CD8-positive, alpha-beta memory T cell (primary cell): ENCODE measurements around the gene KCNQ2. TPM values are rescaled to one million over a fixed set of nuclear protein-coding genes. Genes with fewer than 3 reads are reported as not detected.

Experiments
- CTCF ChIA-PET: fragments of 350-600 bp; sonication (Branson Sonifier 250); formaldehyde crosslinking; loops from one replicate; lab custom pipeline; 2021; ENCODE audit warnings: antibody characterized with exemption; lab: Charles Lee
- POLR2A ChIA-PET: fragments of 350-600 bp; sonication (Branson Sonifier 250); formaldehyde crosslinking; loops from one replicate; lab custom pipeline; 2021; ENCODE audit warnings: antibody characterized with exemption; lab: Charles Lee
- DNase-seq, 5 donors: peaks; one replicate each; pipeline versions ENCODE4 v3.0.0 to v3.0.0-alpha.2; 2020 to 2022; ENCODE audit warnings: mixed read lengths in 1 of 5
- H3K27ac ChIP-seq: one replicate; pipeline ENCODE4 v1.7.0; 2013; ENCODE audit warnings: low read depth, mild to moderate bottlenecking, low read length, moderate library complexity
- H3K27me3 ChIP-seq: 2 replicates; pipeline ENCODE4 v1.7.0; 2013; ENCODE audit warnings: low read length, mild to moderate bottlenecking; ENCODE audit not compliant: insufficient read depth, poor library complexity, severe bottlenecking
- H3K36me3 ChIP-seq: 2 replicates; pipeline ENCODE4 v1.7.0; 2013; ENCODE audit warnings: mild to moderate bottlenecking, low read length, moderate library complexity; ENCODE audit not compliant: insufficient read depth
- H3K4me1 ChIP-seq: 2 replicates; pipeline ENCODE4 v1.7.0; 2013; ENCODE audit warnings: mild to moderate bottlenecking, low read length, moderate library complexity; ENCODE audit not compliant: insufficient read depth
- H3K4me3 ChIP-seq: 2 replicates; pipeline ENCODE4 v1.7.0; 2013; ENCODE audit warnings: mild to moderate bottlenecking, low read length
- H3K9me3 ChIP-seq: 2 replicates; pipeline ENCODE4 v1.7.0; 2013; ENCODE audit warnings: mild to moderate bottlenecking, low read length
- H3K27ac Mint-ChIP-seq, 8 donors: one replicate each; pipeline ENCODE4 v1.8.0; 2020 to 2021; ENCODE audit warnings: mixed read lengths in 8 of 8, mild to moderate bottlenecking in 6 of 8, inconsistent platforms in 3 of 8, moderate library complexity in 3 of 8
- H3K27me3 Mint-ChIP-seq, 2 donors: one replicate each; pipeline ENCODE4 v1.8.0; 2020 to 2021; ENCODE audit warnings: mixed read lengths in 2 of 2, mild to moderate bottlenecking in 1 of 2, moderate library complexity in 1 of 2
- H3K36me3 Mint-ChIP-seq, 3 donors: one replicate each; pipeline ENCODE4 v1.8.0; 2020 to 2021; ENCODE audit warnings: mixed read lengths in 3 of 3, inconsistent platforms in 1 of 3, mild to moderate bottlenecking in 1 of 3
- H3K4me1 Mint-ChIP-seq, 3 donors: one replicate each; pipeline ENCODE4 v1.8.0; 2020 to 2021; ENCODE audit warnings: mixed read lengths in 3 of 3, inconsistent platforms in 1 of 3, mild to moderate bottlenecking in 1 of 3
- H3K4me3 Mint-ChIP-seq, 7 donors: one replicate each; pipeline ENCODE4 v1.8.0; 2020 to 2021; ENCODE audit warnings: mixed read lengths in 7 of 7, mild to moderate bottlenecking in 6 of 7, moderate library complexity in 4 of 7, inconsistent platforms in 2 of 7
- H3K9me3 Mint-ChIP-seq, 5 donors: one replicate each; pipeline ENCODE4 v1.8.0; 2020 to 2022; ENCODE audit warnings: mixed read lengths in 5 of 5, mild to moderate bottlenecking in 3 of 5, moderate library complexity in 2 of 5, inconsistent platforms in 1 of 5
- polyA plus RNA-seq: library from polyadenylated mRNA; unstranded; fragments of 300-500 nt; fragmentation: Illumina TruSeq; gene quantifications from one replicate; pipeline ENCODE4 v1.2.3, GENCODE V29; 2021
- total RNA-seq, 2 experiments: library from RNA; stranded (reverse); gene quantifications; one replicate each; pipeline ENCODE4 v1.2.3, GENCODE V29; 2021

KCNQ2 gene
- total and polyA plus RNA-seq, 3 experiments from 2014 or later = not detected

GRCh38 chr20:63428906-63429575 is 43.4 kb downstream of the KCNQ2 start:
- no peaks in the 10 kb centered on the region for H3K36me3 ChIP-seq
- H3K9me3 ChIP-seq = no peaks in the 10 kb centered on the region
- H3K4me3 Mint-ChIP-seq = no peak overlapping the region
- H3K27ac Mint-ChIP-seq = no peak overlapping the region
- POLR2A ChIA-PET = no interaction called here
- no peaks in the 10 kb centered on the region for H3K27me3 Mint-ChIP-seq
- no peak for DNase-seq
- H3K36me3 Mint-ChIP-seq = no peaks in the 10 kb centered on the region
- H3K9me3 Mint-ChIP-seq = no peaks in the 10 kb centered on the region
- no peak overlapping the region for H3K4me3 ChIP-seq
- no peaks in the 10 kb centered on the region for H3K27me3 ChIP-seq
- CTCF ChIA-PET = no interaction called here
- no peak overlapping the region for H3K27ac ChIP-seq
- H3K4me1 Mint-ChIP-seq = peaks cover 0 to 3% (median 1%) of the 10 kb centered on the region in 3 donors
- H3K4me1 ChIP-seq = peaks cover under 1% of the 10 kb centered on the region

- Mint-ChIP-seq H3K27me3 (no peaks in the 10 kb centered on the region), H3K4me3 (peak overlapping the region in 1 of 7 donors; percentile 32), H3K9me3 (no peaks in the 10 kb centered on the region), H3K27ac (no peak overlapping the region), H3K4me1 (peaks cover 0 to 1% (median 0%) of the 10 kb centered on the region in 3 donors), H3K36me3 (no peaks in the 10 kb centered on the region)
- no peaks in the 10 kb centered on the region for H3K27me3 ChIP-seq
- ChIA-PET POLR2A (no interaction called here), CTCF (no interaction called here)
- DNase-seq = no peak
- H3K27ac ChIP-seq = no peak overlapping the region
- no peaks in the 10 kb centered on the region for H3K36me3 ChIP-seq
- no peaks in the 10 kb centered on the region for H3K9me3 ChIP-seq
- H3K4me1 ChIP-seq = no peaks in the 10 kb centered on the region
- no peak overlapping the region for H3K4me3 ChIP-seq
Observed at GRCh38 chr20:63427724-63428330, 44.6 kb downstream of the KCNQ2 start.

GRCh38 chr20:63427206-63427605 is 45.2 kb downstream of the KCNQ2 start:
- Histone ChIP-seq H3K36me3 (no peaks in the 10 kb centered on the region), H3K4me1 (no peaks in the 10 kb centered on the region), H3K27ac (no peak overlapping the region), H3K27me3 (no peaks in the 10 kb centered on the region), H3K9me3 (no peaks in the 10 kb centered on the region), H3K4me3 (no peak overlapping the region)
- CTCF ChIA-PET = no interaction called here
- POLR2A ChIA-PET = no interaction called here
- Mint-ChIP-seq H3K4me3 (no peak overlapping the region), H3K4me1 (peaks cover 0 to 1% (median 0%) of the 10 kb centered on the region in 3 donors), H3K27me3 (no peaks in the 10 kb centered on the region), H3K9me3 (no peaks in the 10 kb centered on the region), H3K36me3 (no peaks in the 10 kb centered on the region), H3K27ac (no peak overlapping the region)
- no peak for DNase-seq

GRCh38 chr20:63425846-63426485 is 46.5 kb downstream of the KCNQ2 start:
- H3K36me3 ChIP-seq = no peaks in the 10 kb centered on the region
- Mint-ChIP-seq H3K4me3 (no peak overlapping the region), H3K36me3 (no peaks in the 10 kb centered on the region), H3K9me3 (no peaks in the 10 kb centered on the region), H3K4me1 (no peaks in the 10 kb centered on the region), H3K27ac (no peak overlapping the region), H3K27me3 (no peaks in the 10 kb centered on the region)
- ChIA-PET POLR2A (no interaction called here), CTCF (no interaction called here)
- H3K27ac ChIP-seq = no peak overlapping the region
- no peaks in the 10 kb centered on the region for H3K27me3 ChIP-seq
- no peak overlapping the region for H3K4me3 ChIP-seq
- H3K4me1 ChIP-seq = no peaks in the 10 kb centered on the region
- DNase-seq = no peak
- H3K9me3 ChIP-seq = no peaks in the 10 kb centered on the region

GRCh38 chr20:63424613-63425012 is 47.8 kb downstream of the KCNQ2 start:
- POLR2A ChIA-PET = no interaction called here
- H3K27me3 Mint-ChIP-seq = peaks cover 0 to under 1% of the 10 kb centered on the region in 2 donors

GRCh38 chr20:63423751-63424150 is 48.7 kb downstream of the KCNQ2 start:
- H3K27ac ChIP-seq = no peak overlapping the region
- no peaks in the 10 kb centered on the region for H3K9me3 Mint-ChIP-seq
- no peaks in the 10 kb centered on the region for H3K4me1 ChIP-seq
- H3K36me3 ChIP-seq = no peaks in the 10 kb centered on the region
- H3K27ac Mint-ChIP-seq = no peak overlapping the region
- DNase-seq = no peak
- no peak overlapping the region for H3K4me3 Mint-ChIP-seq
- H3K9me3 ChIP-seq = no peaks in the 10 kb centered on the region
- POLR2A ChIA-PET = no interaction called here
- no peak overlapping the region for H3K4me3 ChIP-seq
- H3K27me3 Mint-ChIP-seq = peaks cover 0 to 4% of the 10 kb centered on the region in 2 donors
- no peaks in the 10 kb centered on the region for H3K36me3 Mint-ChIP-seq
- H3K4me1 Mint-ChIP-seq = no peaks in the 10 kb centered on the region
- CTCF ChIA-PET = no interaction called here
- no peaks in the 10 kb centered on the region for H3K27me3 ChIP-seq

More at GRCh38 chr20:63424613-63425012, 47.8 kb downstream of the KCNQ2 start:
- Histone ChIP-seq H3K4me1 (no peaks in the 10 kb centered on the region), H3K4me3 (no peak overlapping the region), H3K9me3 (no peaks in the 10 kb centered on the region), H3K27ac (no peak overlapping the region), H3K27me3 (no peaks in the 10 kb centered on the region), H3K36me3 (no peaks in the 10 kb centered on the region)
- H3K27ac Mint-ChIP-seq = peak overlapping the region in 1 of 8 donors; percentile 79
- no peaks in the 10 kb centered on the region for H3K9me3 Mint-ChIP-seq
- no peaks in the 10 kb centered on the region for H3K4me1 Mint-ChIP-seq
- no peak overlapping the region for H3K4me3 Mint-ChIP-seq
- no peaks in the 10 kb centered on the region for H3K36me3 Mint-ChIP-seq
- CTCF ChIA-PET = no interaction called here
- no peak for DNase-seq

GRCh38 chr20:63422653-63423052 is 49.8 kb downstream of the KCNQ2 start:
- H3K36me3 ChIP-seq = no peaks in the 10 kb centered on the region
- H3K27me3 ChIP-seq = no peaks in the 10 kb centered on the region
- no peaks in the 10 kb centered on the region for H3K4me1 ChIP-seq
- H3K27me3 Mint-ChIP-seq = peaks cover 0 to 4% of the 10 kb centered on the region in 2 donors
- no peaks in the 10 kb centered on the region for H3K4me1 Mint-ChIP-seq
- POLR2A ChIA-PET = no interaction called here
- no peaks in the 10 kb centered on the region for H3K9me3 Mint-ChIP-seq
- DNase-seq = no peak
- H3K4me3 ChIP-seq = no peak overlapping the region
- no peaks in the 10 kb centered on the region for H3K9me3 ChIP-seq
- no peaks in the 10 kb centered on the region for H3K36me3 Mint-ChIP-seq
- no peak overlapping the region for H3K27ac Mint-ChIP-seq
- no peak overlapping the region for H3K27ac ChIP-seq
- H3K4me3 Mint-ChIP-seq = no peak overlapping the region
- CTCF ChIA-PET = no interaction called here

GRCh38 chr20:63421913-63422312 is 50.5 kb downstream of the KCNQ2 start:
- Histone ChIP-seq H3K4me1 (no peaks in the 10 kb centered on the region), H3K4me3 (no peak overlapping the region), H3K27me3 (no peaks in the 10 kb centered on the region), H3K9me3 (no peaks in the 10 kb centered on the region), H3K36me3 (no peaks in the 10 kb centered on the region), H3K27ac (no peak overlapping the region)
- no peak overlapping the region for H3K4me3 Mint-ChIP-seq
- H3K27me3 Mint-ChIP-seq = peaks cover 0 to 9% of the 10 kb centered on the region in 2 donors
- no peaks in the 10 kb centered on the region for H3K36me3 Mint-ChIP-seq
- POLR2A ChIA-PET = no interaction called here
- no peaks in the 10 kb centered on the region for H3K9me3 Mint-ChIP-seq
- no peaks in the 10 kb centered on the region for H3K4me1 Mint-ChIP-seq
- CTCF ChIA-PET = no interaction called here
- H3K27ac Mint-ChIP-seq = no peak overlapping the region
- no peak for DNase-seq
